Measurements from ENCODE around the gene VEGFA.

DNA sequence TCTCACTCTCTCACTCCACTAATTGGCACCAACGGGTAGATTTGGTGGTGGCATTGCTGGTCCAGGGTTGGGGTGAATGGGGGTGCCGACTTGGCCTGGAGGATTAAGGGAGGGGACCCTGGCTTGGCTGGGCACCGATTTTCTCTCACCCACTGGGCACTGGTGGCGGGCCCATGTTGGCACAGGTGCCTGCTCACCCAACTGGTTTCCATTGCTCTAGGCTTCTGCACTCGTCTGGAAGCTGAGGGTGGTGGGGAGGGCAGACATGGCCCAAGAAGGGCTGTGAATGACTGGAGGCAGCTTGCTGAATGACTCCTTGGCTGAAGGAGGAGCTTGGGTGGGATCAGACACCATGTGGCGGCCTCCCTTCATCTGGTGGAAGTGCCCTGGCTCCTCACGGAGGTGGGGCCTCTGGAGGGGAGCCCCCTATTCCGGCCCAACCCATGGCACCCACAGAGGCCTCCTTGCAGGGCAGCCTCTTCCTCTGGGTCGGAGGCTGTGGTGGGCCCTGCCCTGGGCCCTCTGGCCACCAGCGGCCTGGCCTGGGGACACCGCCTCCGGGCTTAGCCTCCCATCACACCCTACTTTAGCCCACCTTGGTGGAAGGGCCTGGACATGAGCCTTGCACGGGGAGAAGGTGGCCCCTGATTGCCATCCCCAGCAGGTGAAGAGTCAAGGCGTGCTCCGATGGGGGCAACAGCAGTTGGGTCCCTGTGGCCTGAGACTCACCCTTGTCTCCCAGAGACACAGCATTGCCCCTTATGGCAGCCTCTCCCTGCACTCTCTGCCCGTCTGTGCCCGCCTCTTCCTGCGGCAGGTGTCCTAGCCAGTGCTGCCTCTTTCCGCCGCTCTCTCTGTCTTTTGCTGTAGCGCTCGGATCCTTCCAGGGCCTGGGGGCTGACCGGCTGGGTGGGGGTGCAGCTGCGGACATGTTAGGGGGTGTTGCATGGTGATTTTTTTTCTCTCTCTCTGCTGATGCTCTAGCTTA lies 11.2 kb downstream of the VEGFA start:
- TF ChIP-seq, protein P1, sequence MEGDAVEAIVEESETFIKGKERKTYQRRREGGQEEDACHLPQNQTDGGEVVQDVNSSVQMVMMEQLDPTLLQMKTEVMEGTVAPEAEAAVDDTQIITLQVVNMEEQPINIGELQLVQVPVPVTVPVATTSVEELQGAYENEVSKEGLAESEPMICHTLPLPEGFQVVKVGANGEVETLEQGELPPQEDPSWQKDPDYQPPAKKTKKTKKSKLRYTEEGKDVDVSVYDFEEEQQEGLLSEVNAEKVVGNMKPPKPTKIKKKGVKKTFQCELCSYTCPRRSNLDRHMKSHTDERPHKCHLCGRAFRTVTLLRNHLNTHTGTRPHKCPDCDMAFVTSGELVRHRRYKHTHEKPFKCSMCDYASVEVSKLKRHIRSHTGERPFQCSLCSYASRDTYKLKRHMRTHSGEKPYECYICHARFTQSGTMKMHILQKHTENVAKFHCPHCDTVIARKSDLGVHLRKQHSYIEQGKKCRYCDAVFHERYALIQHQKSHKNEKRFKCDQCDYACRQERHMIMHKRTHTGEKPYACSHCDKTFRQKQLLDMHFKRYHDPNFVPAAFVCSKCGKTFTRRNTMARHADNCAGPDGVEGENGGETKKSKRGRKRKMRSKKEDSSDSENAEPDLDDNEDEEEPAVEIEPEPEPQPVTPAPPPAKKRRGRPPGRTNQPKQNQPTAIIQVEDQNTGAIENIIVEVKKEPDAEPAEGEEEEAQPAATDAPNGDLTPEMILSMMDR (IDR thresholded peaks at IDR 0.05), result no peak
- TF ChIP-seq POLR2AphosphoS5 (IDR thresholded peaks at IDR 0.05) (no peak), POLR2A (IDR thresholded peaks at IDR 0.05) (no peak)
